Esophagus muscularis mucosa (tissue), 4 donors: ENCODE measurements around the gene SRSF6.

Experiments
- EP300 ChIP-seq: sonication (generic); formaldehyde crosslinking; IDR thresholded peaks from one replicate; pipeline ENCODE4 v1.6.1; 2017; ENCODE audit warnings: antibody characterized with exemption
- POLR2A ChIP-seq: fragments of 450-650 bp; IDR thresholded peaks from one replicate; pipeline ENCODE4 v1.6.1; 2017; ENCODE audit warnings: antibody characterized with exemption, moderate library complexity, mild to moderate bottlenecking, low read depth
- POLR2AphosphoS5 ChIP-seq, 2 donors: sonication (generic); formaldehyde crosslinking; IDR thresholded peaks; one replicate each; pipeline ENCODE4 v1.6.1; 2017; ENCODE audit warnings: antibody characterized with exemption in 2 of 2
- TF ChIP-seq, protein P1 (sequence below), 3 experiments: fragments of 200-600 bp in 2 of 3; fragments of 450-650 bp in 1 of 3; sonication (generic) in 2 of 3; IDR thresholded peaks; one replicate each; pipeline ENCODE4 v1.5.1; 2017 to 2019; ENCODE audit warnings: antibody characterized with exemption in 3 of 3, mild to moderate bottlenecking in 2 of 3, moderate library complexity in 1 of 3

DNA sequence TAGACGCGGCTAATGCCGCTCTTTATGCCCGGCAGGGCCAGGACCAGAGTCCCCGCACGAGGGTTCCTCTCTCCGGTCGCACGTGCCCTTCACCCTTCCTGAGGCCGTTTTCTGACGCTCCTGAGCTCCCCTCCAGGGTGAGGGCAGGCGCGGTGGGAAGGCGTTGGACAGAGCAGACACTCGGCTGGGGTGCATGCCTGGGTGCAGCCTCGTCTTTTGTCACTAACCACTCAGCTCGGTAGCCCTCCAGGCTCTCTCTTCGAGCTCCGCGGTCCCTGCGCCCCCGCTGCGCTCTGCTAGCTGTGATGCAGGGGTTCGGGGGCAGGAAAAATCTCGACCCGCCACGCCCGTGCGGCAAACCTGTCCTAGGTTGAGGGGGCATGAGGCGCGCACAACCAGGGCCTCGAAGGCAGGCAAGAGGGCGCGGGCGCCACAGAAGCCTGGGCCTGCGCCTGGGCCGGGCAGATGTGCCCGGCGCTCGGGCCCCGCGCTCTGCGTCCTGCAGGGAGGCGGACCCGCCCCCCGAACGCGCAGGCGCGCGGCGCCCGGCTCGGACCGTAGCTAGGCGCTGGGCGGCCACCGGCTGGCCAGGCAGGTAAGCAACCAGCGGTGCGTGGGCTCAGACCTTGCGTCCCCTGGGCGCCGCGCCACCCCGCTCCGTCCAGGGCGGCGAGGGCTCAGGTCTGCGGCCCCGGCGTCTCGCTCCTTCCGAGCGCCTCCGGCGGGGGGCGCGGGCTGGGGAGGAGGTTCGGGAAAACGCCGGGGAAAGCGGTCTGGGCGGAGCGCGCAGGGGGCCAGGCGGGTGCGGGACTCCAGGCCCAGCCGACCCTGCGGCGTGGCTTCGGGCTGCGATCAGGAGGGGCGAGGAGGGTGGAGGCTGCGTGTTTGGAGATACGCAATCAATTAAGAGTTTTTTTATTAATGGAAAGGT is 49.7 kb downstream of the SRSF6 start, which contains the start of gene L3MBTL1:
- TF ChIP-seq EP300 (no peak), POLR2AphosphoS5 (IDR thresholded peaks at IDR 0.05) (peak in 1 of 2 donors; percentile 30), POLR2A (no peak)
- TF ChIP-seq, protein P1, sequence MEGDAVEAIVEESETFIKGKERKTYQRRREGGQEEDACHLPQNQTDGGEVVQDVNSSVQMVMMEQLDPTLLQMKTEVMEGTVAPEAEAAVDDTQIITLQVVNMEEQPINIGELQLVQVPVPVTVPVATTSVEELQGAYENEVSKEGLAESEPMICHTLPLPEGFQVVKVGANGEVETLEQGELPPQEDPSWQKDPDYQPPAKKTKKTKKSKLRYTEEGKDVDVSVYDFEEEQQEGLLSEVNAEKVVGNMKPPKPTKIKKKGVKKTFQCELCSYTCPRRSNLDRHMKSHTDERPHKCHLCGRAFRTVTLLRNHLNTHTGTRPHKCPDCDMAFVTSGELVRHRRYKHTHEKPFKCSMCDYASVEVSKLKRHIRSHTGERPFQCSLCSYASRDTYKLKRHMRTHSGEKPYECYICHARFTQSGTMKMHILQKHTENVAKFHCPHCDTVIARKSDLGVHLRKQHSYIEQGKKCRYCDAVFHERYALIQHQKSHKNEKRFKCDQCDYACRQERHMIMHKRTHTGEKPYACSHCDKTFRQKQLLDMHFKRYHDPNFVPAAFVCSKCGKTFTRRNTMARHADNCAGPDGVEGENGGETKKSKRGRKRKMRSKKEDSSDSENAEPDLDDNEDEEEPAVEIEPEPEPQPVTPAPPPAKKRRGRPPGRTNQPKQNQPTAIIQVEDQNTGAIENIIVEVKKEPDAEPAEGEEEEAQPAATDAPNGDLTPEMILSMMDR (IDR thresholded peaks at IDR 0.05), result no peak
